ENCODE data around the gene NONO.

GRCh38 chrX:71235482-71235881 lies 48.0 kb upstream of the NONO start:
- TF ChIP-seq POLR2A (IDR thresholded peaks at IDR 0.05): no peak
- TF ChIP-seq, protein P1, sequence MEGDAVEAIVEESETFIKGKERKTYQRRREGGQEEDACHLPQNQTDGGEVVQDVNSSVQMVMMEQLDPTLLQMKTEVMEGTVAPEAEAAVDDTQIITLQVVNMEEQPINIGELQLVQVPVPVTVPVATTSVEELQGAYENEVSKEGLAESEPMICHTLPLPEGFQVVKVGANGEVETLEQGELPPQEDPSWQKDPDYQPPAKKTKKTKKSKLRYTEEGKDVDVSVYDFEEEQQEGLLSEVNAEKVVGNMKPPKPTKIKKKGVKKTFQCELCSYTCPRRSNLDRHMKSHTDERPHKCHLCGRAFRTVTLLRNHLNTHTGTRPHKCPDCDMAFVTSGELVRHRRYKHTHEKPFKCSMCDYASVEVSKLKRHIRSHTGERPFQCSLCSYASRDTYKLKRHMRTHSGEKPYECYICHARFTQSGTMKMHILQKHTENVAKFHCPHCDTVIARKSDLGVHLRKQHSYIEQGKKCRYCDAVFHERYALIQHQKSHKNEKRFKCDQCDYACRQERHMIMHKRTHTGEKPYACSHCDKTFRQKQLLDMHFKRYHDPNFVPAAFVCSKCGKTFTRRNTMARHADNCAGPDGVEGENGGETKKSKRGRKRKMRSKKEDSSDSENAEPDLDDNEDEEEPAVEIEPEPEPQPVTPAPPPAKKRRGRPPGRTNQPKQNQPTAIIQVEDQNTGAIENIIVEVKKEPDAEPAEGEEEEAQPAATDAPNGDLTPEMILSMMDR (IDR thresholded peaks at IDR 0.05): no peak

Data from transverse colon (tissue), 3 donors.